Testis (tissue), 2 donors: ENCODE data around the gene AKR1C2.
"Not testable (repeated sequence)": the region's sequence is repeated elsewhere in the genome, so short reads cannot be mapped to it uniquely, and the experiment has no call there.

Experiments
- CTCF ChIP-seq, 3 experiments: fragments of 450-650 bp in 2 of 3; fragments of 200-600 bp in 1 of 3; sonication (generic) in 1 of 3; IDR thresholded peaks; one replicate each; pipeline ENCODE4 v1.5.1; 2016 to 2019; ENCODE audit warnings: antibody characterized with exemption in 3 of 3, mild to moderate bottlenecking in 2 of 3, moderate library complexity in 1 of 3
- POLR2A ChIP-seq: fragments of 450-650 bp; IDR thresholded peaks from one replicate; pipeline ENCODE4 v1.6.1; 2017; ENCODE audit warnings: antibody characterized with exemption, mild to moderate bottlenecking, moderate library complexity

GRCh38 chr10:4956088-4956487 lies 47.6 kb downstream of the AKR1C2 start:
- TF ChIP-seq CTCF (IDR thresholded peaks at IDR 0.05); POLR2A: not testable (repeated sequence)
